ENCODE data around the gene THSD4.

GRCh38 chr15:71570736-71571135 lies 455.5 kb downstream of the THSD4 start:
- TF ChIP-seq CTCF (IDR thresholded peaks at IDR 0.05) (no peak), POLR2A (IDR thresholded peaks at IDR 0.05) (no peak), POLR2AphosphoS5 (IDR thresholded peaks at IDR 0.05) (no peak), EP300 (IDR thresholded peaks at IDR 0.05) (no peak)

All from suprapubic skin (tissue), 4 donors.